Muscle of back (tissue), 11 donors: Measurements from ENCODE around the gene GOLGA3. TPM values are rescaled to one million over a fixed set of nuclear protein-coding genes. Genes with fewer than 3 reads are reported as not detected.
"Not testable (repeated sequence)": the region's sequence is repeated elsewhere in the genome, so short reads cannot be mapped to it uniquely, and the experiment has no call there.

ENCODE experiments used
- DNase-seq, 3 donors: peaks; one replicate each; pipeline versions ENCODE4 v3.0.0 to v3.0.0-alpha.2; 2013
- polyA plus RNA-seq, 10 donors: library from polyadenylated mRNA; unstranded; fragments of 120-200 nt; gene quantifications; one replicate each; pipeline ENCODE4 v1.2.1, GENCODE V29; 2013; ENCODE audit not compliant: insufficient read length in 10 of 10

Gene GOLGA3
- polyA plus RNA-seq, 10 donors: 33.7 to 46.8 (median 43.1) TPM

- DNase-seq: no peak
These were observed 19.0 kb upstream of the GOLGA3 start for GRCh38 chr12:132847363-132848356.

GRCh38 chr12:132844681-132845080 lies 16.0 kb upstream of the GOLGA3 start:
- DNase-seq: not testable (repeated sequence)

GRCh38 chr12:132842449-132843045 lies 13.9 kb upstream of the GOLGA3 start:
- DNase-seq: no peak

GRCh38 chr12:132841151-132841550 lies 12.5 kb upstream of the GOLGA3 start:
- no peak for DNase-seq

- no peak for DNase-seq
These were observed 11.9 kb upstream of the GOLGA3 start for GRCh38 chr12:132840536-132840935.

- no peak for DNase-seq
These were observed 11.0 kb upstream of the GOLGA3 start for GRCh38 chr12:132839558-132840235.

GRCh38 chr12:132838410-132839080 lies 9.9 kb upstream of the GOLGA3 start:
- DNase-seq: no peak

- DNase-seq: peak in 2 of 3 donors; percentile 60 to 83
These were observed 9.2 kb upstream of the GOLGA3 start for GRCh38 chr12:132837693-132838409.

- DNase-seq: no peak
These were observed 8.2 kb upstream of the GOLGA3 start for GRCh38 chr12:132836795-132837331.

GRCh38 chr12:132836230-132836629 lies 7.6 kb upstream of the GOLGA3 start:
- DNase-seq: not testable (repeated sequence)

- no peak for DNase-seq
These were observed 6.7 kb upstream of the GOLGA3 start for GRCh38 chr12:132835076-132836025.

GRCh38 chr12:132834181-132834711 lies 5.6 kb upstream of the GOLGA3 start:
- DNase-seq: no peak

- DNase-seq: no peak
These were observed 4.7 kb upstream of the GOLGA3 start for GRCh38 chr12:132833341-132833740.

- DNase-seq: no peak
These were observed 3.1 kb upstream of the GOLGA3 start for GRCh38 chr12:132831771-132832170.

- DNase-seq: peak; percentile 27 to 71 (median 29)
These were observed 636 bp downstream of the GOLGA3 start for GRCh38 chr12:132827763-132828703.

GRCh38 chr12:132825861-132826260 lies 2.8 kb downstream of the GOLGA3 start:
- no peak for DNase-seq

- no peak for DNase-seq
These were observed 3.6 kb downstream of the GOLGA3 start for GRCh38 chr12:132825089-132825488.

- DNase-seq: no peak
These were observed 4.6 kb downstream of the GOLGA3 start for GRCh38 chr12:132824053-132824452.
